PC-9 (cell line): ENCODE data around the gene ITM2C. TPM values are rescaled to one million over a fixed set of nuclear protein-coding genes. Genes with fewer than 3 reads are reported as not detected.

Source experiments
- BruUV-seq: library from RNA; stranded (reverse); fragments of 400-500 nt; replicated peaks from 2 replicates; lab custom pipeline; 2021; lab: Mats Ljungman, UMichigan
- CTCF ChIA-PET: fragments of 300-600 bp; sonication (Branson Sonifier 250); formaldehyde crosslinking; loops from one replicate; lab custom pipeline; 2022; ENCODE audit warnings: antibody characterized with exemption; lab: Charles Lee
- POLR2A ChIA-PET: fragments of 300-600 bp; sonication (Branson Sonifier 250); formaldehyde crosslinking; loops from one replicate; lab custom pipeline; 2022; ENCODE audit warnings: antibody characterized with exemption; ENCODE audit not compliant: unreplicated experiment; lab: Charles Lee
- DNase-seq, 2 experiments: peaks; one replicate each; pipeline versions ENCODE4 v3.0.0 to v3.0.0-alpha.2; 2015 to 2022; ENCODE audit warnings: mixed read lengths in 1 of 2
- H2AFZ ChIP-seq: fragments of 200-600 bp; sonication (generic); 2 replicates; pipeline ENCODE4 v1.8.1; 2017; ENCODE audit warnings: antibody characterized with exemption
- H3F3A ChIP-seq: fragments of 200-600 bp; sonication (generic); 2 replicates; pipeline ENCODE4 v1.8.1; 2017; ENCODE audit warnings: antibody characterized with exemption, mild to moderate bottlenecking, low read depth; ENCODE audit not compliant: insufficient read depth
- H3K27ac ChIP-seq: fragments of 200-600 bp; sonication (generic); 2 replicates; pipeline ENCODE4 v1.6.1; 2016; ENCODE audit warnings: mixed run types
- H3K27me3 ChIP-seq: fragments of 200-600 bp; sonication (generic); 2 replicates; pipeline ENCODE4 v1.6.1; 2016; ENCODE audit warnings: low read depth, mixed run types; ENCODE audit not compliant: insufficient read depth
- H3K36me3 ChIP-seq: fragments of 200-600 bp; sonication (generic); 2 replicates; pipeline ENCODE4 v1.6.1; 2016; ENCODE audit warnings: low read depth, mixed run types
- H3K4me1 ChIP-seq: fragments of 200-600 bp; sonication (generic); replicated peaks from 2 replicates; pipeline ENCODE4 v1.6.1; 2016; ENCODE audit warnings: mixed run types; ENCODE audit not compliant: insufficient read depth
- H3K4me2 ChIP-seq: fragments of 200-600 bp; sonication (generic); 2 replicates; pipeline ENCODE4 v1.6.1; 2017; ENCODE audit warnings: mixed run types
- H3K4me3 ChIP-seq: fragments of 200-600 bp; sonication (generic); 2 replicates; pipeline ENCODE4 v1.6.1; 2016; ENCODE audit warnings: mixed run types
- H3K79me2 ChIP-seq: fragments of 200-600 bp; sonication (generic); 2 replicates; pipeline ENCODE4 v1.6.1; 2017; ENCODE audit warnings: low read depth, mixed run types
- H3K9me2 ChIP-seq: fragments of 200-600 bp; sonication (generic); 2 replicates; pipeline ENCODE4 v1.8.1; 2017; ENCODE audit warnings: mild to moderate bottlenecking; ENCODE audit not compliant: insufficient read depth
- H3K9me3 ChIP-seq: fragments of 200-600 bp; sonication (generic); 2 replicates; pipeline ENCODE4 v1.8.1; 2016; ENCODE audit warnings: low read depth; ENCODE audit not compliant: insufficient read depth
- H4K20me1 ChIP-seq: fragments of 200-600 bp; sonication (generic); 2 replicates; pipeline ENCODE4 v1.8.1; 2017; ENCODE audit not compliant: insufficient read depth
- CTCF ChIP-seq: fragments of 200-600 bp; sonication (generic); conservative IDR thresholded peaks from 2 replicates; pipeline ENCODE4 v1.6.1; 2017; ENCODE audit warnings: mixed run types, antibody characterized with exemption, mild to moderate bottlenecking, moderate library complexity
- EZH2 ChIP-seq: fragments of 200-600 bp; sonication (generic); IDR thresholded peaks from 2 replicates; pipeline ENCODE4 v1.8.0; 2017; ENCODE audit warnings: antibody characterized with exemption, low read depth
- intact Hi-C: fragments of 100-400 bp; cut with micrococcal nuclease; formaldehyde crosslinking; loops from one replicate; pipeline ENCODE4 v1.10.0; 2022; ENCODE audit not compliant: unreplicated experiment
- total RNA-seq: library from RNA; stranded (reverse); gene quantifications from 2 replicates; pipeline ENCODE4 v1.2.3, GENCODE V29; 2021

Gene ITM2C
- total RNA-seq, 1 experiment from 2014 or later = 76.0 TPM

- Histone ChIP-seq H3K36me3 (no peaks in the 10 kb centered on the region), H3K27ac (no peak overlapping the region), H3K79me2 (no peaks in the 10 kb centered on the region), H2AFZ (no peak overlapping the region), H3K4me1 (no peaks in the 10 kb centered on the region), H3K4me2 (no peak overlapping the region), H4K20me1 (no peaks in the 10 kb centered on the region), H3K9me3 (no peaks in the 10 kb centered on the region), H3K27me3 (no peaks in the 10 kb centered on the region), H3F3A (no peaks in the 10 kb centered on the region), H3K9me2 (no peaks in the 10 kb centered on the region), H3K4me3 (no peak overlapping the region)
- BruUV-seq = no TSS peak
- no peak for DNase-seq
- CTCF ChIA-PET = no interaction called here
- intact Hi-C loops = no loop called here
- no peak for TF ChIP-seq EZH2
- no peak for TF ChIP-seq CTCF
- POLR2A ChIA-PET = no interaction called here
These were observed 13.2 kb downstream of the ITM2C start for GRCh38 chr2:230877759-230878598.

GRCh38 chr2:230878599-230879188, 14.0 kb downstream of the ITM2C start:
- CTCF ChIA-PET = no interaction called here
- H3K9me3 ChIP-seq = no peaks in the 10 kb centered on the region
- H3K36me3 ChIP-seq = no peaks in the 10 kb centered on the region
- no peak overlapping the region for H2AFZ ChIP-seq
- H3K4me2 ChIP-seq = no peak overlapping the region
- intact Hi-C loops = no loop called here
- no peak for DNase-seq
- no peaks in the 10 kb centered on the region for H4K20me1 ChIP-seq
- H3K27ac ChIP-seq = no peak overlapping the region
- H3K4me3 ChIP-seq = no peak overlapping the region
- TSS peak; percentile 66 for BruUV-seq
- H3K4me1 ChIP-seq = no peaks in the 10 kb centered on the region
- H3F3A ChIP-seq = no peaks in the 10 kb centered on the region
- no peaks in the 10 kb centered on the region for H3K9me2 ChIP-seq
- no peaks in the 10 kb centered on the region for H3K79me2 ChIP-seq
- TF ChIP-seq CTCF = no peak
- no peak for TF ChIP-seq EZH2
- H3K27me3 ChIP-seq = no peaks in the 10 kb centered on the region
- POLR2A ChIA-PET = no interaction called here

- ChIA-PET POLR2A (no interaction called here), CTCF (no interaction called here)
- Histone ChIP-seq H3K4me3 (no peak overlapping the region), H3F3A (no peaks in the 10 kb centered on the region), H2AFZ (no peak overlapping the region), H3K79me2 (no peaks in the 10 kb centered on the region), H3K9me2 (no peaks in the 10 kb centered on the region), H3K4me1 (no peaks in the 10 kb centered on the region), H4K20me1 (no peaks in the 10 kb centered on the region), H3K9me3 (no peaks in the 10 kb centered on the region), H3K4me2 (no peak overlapping the region), H3K36me3 (no peaks in the 10 kb centered on the region), H3K27ac (no peak overlapping the region), H3K27me3 (no peaks in the 10 kb centered on the region)
- DNase-seq = no peak
- intact Hi-C loops = no loop called here
- TF ChIP-seq CTCF = no peak
- TF ChIP-seq EZH2 = no peak
- BruUV-seq = no TSS peak
These were observed 14.6 kb downstream of the ITM2C start for GRCh38 chr2:230879271-230879882.
